KBM-7 (cell line): Measurements from ENCODE around the gene KCNT2.
A peak's percentile ranks its signal among the peaks of the same experiment; 100 is the strongest.

Experiments
- DNase-seq: peaks from one replicate; pipeline ENCODE4 v3.0.0-alpha.2; 2015
- in situ Hi-C: fragments of 300-500 bp; cut with MboI; formaldehyde crosslinking; loops from 2 replicates; pipeline ENCODE4 v1.14.3; 2020; ENCODE audit warnings: low sequenced_read_pairs, low pct_unique_long_range_greater_than_20kb, mixed read lengths

KCNT2 gene

GRCh38 chr1:196466654-196467053, 141.6 kb downstream of the KCNT2 start:
- in situ Hi-C loops: no loop called here
- no peak for DNase-seq

- in situ Hi-C loops: no loop called here
- DNase-seq: no peak
Observed at GRCh38 chr1:196466166-196466565, 142.1 kb downstream of the KCNT2 start.

- in situ Hi-C loops: no loop called here
- no peak for DNase-seq
Observed at GRCh38 chr1:196464480-196464941, 143.7 kb downstream of the KCNT2 start.

DNA sequence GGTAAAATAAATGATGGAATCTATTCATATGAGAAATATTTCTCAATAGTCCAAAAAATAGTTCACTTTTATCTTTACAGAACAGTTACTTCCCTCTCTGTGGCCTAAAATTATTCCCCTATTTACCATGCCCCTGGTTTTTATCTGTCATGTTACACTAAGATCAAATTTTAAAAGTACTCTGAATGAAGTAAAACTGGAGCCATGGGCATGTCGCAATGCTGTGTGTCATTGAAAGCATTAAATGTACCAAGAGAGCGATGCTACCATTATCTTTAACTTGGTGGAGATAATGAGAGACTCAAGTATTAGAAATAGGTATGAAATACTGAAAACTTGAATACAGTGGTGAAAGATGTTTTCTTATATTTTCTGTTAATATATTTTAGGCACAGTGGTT, 146.2 kb downstream of the KCNT2 start:
- in situ Hi-C loops: no loop called here
- no peak for DNase-seq

DNA sequence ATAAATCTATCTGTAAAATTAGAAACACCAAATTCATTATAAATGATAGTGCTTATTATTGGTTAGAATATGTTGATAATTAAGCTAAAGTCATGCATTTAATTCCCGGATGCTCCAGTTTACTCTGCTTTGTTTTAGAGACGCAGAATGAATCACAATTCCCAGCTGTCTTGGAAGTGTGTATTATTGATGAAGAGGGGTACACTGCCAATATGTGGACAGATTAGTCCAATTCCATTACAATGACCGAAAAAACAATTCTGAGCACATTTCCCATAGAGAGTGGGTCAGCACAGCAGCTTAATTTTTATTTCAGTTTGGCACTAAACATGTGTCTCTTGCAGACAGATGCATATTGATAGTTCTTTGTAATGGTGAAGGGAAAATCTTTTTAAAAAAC, 146.7 kb downstream of the KCNT2 start:
- in situ Hi-C loops: no loop called here
- DNase-seq: no peak

DNA sequence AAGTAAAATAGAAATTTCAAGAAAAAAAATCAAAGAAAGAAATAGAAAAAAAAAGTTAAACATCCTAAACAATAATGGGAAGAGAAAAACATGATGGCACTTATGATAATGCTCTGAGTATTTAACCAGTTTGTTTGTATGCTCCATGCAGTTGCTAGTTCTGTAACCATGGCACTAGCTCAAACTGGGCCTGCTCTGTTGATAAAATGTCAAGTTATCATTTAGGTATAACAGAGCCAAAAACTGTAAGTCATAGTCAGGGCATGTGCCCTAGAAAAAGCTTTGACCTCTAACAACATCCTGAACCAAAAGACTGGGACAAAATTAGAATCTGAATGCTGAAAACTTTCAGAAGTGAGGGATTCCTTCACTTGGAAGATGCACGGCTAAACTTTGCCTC, 148.9 kb downstream of the KCNT2 start:
- in situ Hi-C loops: no loop called here

GRCh38 chr1:196454792-196455191, 153.4 kb downstream of the KCNT2 start:
- no peak for DNase-seq
- in situ Hi-C loops: no loop called here

More for the DNA sequence above, 148.9 kb downstream of the KCNT2 start:
- no peak for DNase-seq

- in situ Hi-C loops: no loop called here
- DNase-seq: no peak
Observed at GRCh38 chr1:196451103-196451502, 157.1 kb downstream of the KCNT2 start.

DNA sequence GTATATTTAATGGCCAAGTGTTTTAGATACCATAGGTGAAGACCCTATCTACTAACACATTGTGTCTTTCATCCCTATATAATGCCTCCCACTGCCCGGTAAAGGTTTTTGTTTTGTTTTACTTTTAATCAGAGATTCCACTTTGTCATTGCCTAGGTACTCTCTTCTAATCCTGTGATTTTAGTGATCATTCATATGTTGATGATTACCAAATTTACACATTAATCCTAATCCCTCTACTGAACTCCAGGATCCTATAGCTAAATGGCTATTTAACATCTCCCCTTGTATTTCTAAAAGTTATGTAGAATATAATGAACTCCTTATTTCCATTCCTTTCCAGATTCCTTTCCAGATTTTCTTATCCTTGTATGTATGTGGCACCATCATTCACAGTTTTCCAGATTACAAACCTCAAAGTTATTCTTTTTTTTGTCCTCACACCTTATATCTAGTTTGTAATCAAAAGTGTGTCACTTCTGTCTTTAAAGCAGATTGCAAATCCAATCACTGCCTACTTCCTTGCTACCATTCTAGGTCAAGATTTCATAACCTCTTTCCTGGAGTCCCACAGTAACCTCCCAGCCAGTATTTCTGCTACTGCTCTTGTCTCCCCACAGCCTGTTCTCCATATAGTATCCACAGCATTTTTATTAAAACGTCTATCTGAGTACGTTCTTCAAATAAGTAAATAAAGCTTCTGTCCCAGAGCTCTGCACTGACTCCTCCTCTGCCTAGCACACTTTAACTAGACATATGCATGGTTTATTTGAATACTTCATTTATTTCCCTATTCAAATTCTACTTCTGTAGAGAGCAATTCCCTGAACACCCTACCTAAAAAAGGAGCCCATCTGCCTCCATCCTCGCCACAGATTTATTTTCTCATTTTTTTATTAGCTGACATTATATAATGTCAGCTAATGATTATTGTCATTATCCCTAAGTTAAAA, 157.8 kb downstream of the KCNT2 start:
- no peak for DNase-seq
- in situ Hi-C loops: no loop called here

GRCh38 chr1:196449460-196449859, 158.8 kb downstream of the KCNT2 start:
- no peak for DNase-seq
- in situ Hi-C loops: no loop called here

- no peak for DNase-seq
- in situ Hi-C loops: no loop called here
Observed at GRCh38 chr1:196445775-196446174, 162.5 kb downstream of the KCNT2 start.

- DNase-seq: no peak
- in situ Hi-C loops: no loop called here
Observed at GRCh38 chr1:196444634-196445033, 163.6 kb downstream of the KCNT2 start.

GRCh38 chr1:196442366-196442765, 165.9 kb downstream of the KCNT2 start:
- in situ Hi-C loops: no loop called here

DNA sequence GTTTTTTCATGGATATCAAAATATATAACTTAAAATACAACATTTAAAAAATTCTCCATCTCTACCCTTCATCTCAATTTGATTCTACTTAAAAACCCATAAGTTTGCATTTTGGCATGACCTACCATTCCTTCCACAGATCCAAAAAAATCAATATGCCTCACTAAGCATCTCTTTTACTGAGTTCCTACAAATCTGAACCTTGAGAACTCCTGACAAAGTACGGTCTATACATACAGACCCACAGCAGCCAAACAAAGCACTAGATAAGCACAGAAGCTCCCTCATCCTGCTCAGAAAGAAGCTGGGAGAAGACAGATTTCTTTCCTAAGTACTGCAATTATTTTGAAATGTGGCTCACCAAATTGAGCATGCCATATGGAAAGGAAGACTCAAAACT, 167.5 kb downstream of the KCNT2 start:
- in situ Hi-C loops: no loop called here
- DNase-seq: no peak

More at GRCh38 chr1:196442366-196442765, 165.9 kb downstream of the KCNT2 start:
- no peak for DNase-seq

- DNase-seq: peak; percentile 31
- in situ Hi-C loops: no loop called here
Observed at GRCh38 chr1:196438329-196438728, 169.9 kb downstream of the KCNT2 start.

- DNase-seq: no peak
- in situ Hi-C loops: no loop called here
Observed at GRCh38 chr1:196437671-196438070, 170.6 kb downstream of the KCNT2 start.

- DNase-seq: no peak
- in situ Hi-C loops: no loop called here
Observed at GRCh38 chr1:196433000-196433399, 175.2 kb downstream of the KCNT2 start.

GRCh38 chr1:196427976-196428734, 180.1 kb downstream of the KCNT2 start:
- in situ Hi-C loops: no loop called here
- DNase-seq: no peak

DNA sequence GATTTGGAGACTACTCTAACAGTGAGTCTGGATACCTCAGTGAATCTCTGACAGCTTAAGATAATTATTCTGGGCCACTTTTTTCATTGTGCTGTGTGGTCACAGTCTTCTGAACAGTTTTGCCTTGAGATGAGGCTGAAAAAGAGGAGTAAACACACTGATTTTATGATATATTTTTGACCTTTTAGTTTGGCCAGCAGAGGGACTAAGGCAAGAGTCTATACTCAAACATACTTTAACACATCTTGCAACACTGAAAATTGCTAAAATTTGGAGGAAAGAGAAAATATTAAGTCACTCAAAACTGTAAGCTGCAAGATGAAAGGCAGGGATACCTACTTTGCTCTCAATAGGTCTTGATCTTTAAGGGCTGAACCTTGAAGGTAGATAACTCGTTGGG, 182.7 kb downstream of the KCNT2 start:
- in situ Hi-C loops: no loop called here
- no peak for DNase-seq

- in situ Hi-C loops: no loop called here
- no peak for DNase-seq
Observed at GRCh38 chr1:196423612-196424011, 184.6 kb downstream of the KCNT2 start.
